Fibroblast of skin of scalp (primary cell): Measurements from ENCODE around the gene UBN2.

Experiments used
- DNase-seq: peaks from one replicate; pipeline ENCODE4 v3.0.0-alpha.2; 2013

UBN2 gene

DNA sequence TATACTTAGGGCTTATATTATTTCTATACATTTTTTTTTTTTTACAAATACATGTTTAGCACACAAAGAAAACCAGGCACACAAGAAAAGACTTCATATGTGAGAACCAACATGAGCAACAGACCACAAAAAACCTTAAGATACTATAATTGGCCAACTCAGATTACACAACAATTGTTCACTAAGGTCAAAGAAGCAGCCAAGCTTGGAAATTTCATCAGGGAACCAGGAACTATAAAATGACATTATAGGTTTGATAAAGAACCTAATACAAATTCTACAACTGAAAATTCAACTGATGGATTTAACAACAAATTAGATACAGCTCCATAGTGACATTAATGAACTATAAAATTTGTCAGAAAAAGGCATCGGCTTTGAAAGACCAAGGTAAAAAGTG lies 124.3 kb downstream of the UBN2 start:
- DNase-seq, result no peak
